Activated CD4-positive, CD25-positive, alpha-beta regulatory T cell (primary cell): ENCODE measurements around the gene SMPD1.

Source experiments
- DNase-seq, 4 experiments: peaks; one replicate each; lab custom pipeline; 2025; lab: John Stamatoyannopoulos, UW

Gene SMPD1

GRCh38 chr11:6414874-6415328 lies 24.6 kb downstream of the SMPD1 start:
- no peak for DNase-seq

DNA sequence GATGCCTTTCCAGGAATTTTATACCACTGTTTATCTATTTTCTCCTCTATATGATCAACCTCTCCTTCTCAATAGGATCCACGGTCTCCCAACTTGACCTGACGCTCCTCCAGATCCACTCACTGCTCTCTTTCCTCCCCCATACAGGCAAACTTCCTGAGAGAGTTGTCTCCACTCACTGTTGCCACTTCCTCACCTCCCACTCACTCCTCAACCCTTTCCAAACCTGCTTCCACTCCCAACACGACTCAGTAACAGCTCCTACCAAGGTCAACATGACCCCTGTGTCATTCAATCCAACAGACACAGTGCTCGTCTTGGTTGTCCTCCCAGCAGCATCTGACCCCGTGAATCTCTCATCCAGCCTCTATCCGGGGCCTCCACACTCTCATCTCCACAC lies 25.5 kb downstream of the SMPD1 start:
- no peak for DNase-seq

GRCh38 chr11:6417907-6418556 lies 27.8 kb downstream of the SMPD1 start:
- no peak for DNase-seq

- DNase-seq = no peak
Observed at GRCh38 chr11:6418557-6419008, 28.3 kb downstream of the SMPD1 start.

DNA sequence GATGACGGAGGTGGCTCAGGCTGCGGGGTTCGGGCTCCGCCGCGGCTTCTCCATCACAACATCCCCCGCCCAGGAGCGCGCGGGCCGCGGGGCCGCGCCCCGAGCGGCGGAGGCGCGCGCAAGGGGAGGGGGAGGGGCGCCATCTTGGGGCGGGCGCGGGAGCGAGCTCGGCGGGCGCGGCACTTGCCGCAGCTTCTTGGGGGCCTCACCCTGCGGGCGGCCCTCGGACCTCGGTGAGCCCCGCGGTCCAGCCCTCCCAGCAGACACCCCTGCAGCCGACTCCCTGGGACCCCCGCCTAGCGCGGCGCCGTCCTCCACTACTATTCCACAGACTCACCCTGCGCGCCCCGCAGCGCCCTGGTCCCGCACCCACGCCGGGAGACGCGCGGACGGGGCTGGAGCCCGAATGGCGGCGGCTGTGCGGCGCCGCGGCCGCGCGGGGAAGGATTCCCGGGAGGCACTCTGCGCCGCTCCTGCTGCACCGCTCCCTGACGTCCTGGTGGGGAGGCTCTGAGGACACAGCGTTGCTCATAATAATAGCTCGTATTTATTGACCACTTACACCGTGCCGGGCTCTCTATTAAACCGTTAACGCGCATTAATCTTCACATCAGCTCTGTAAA lies 28.8 kb downstream of the SMPD1 start, which contains the start of gene APBB1:
APBB1 (minus strand) TSS at position 86 of the 623 bp plus-strand sequence. CDS start 7,747 bp downstream, outside the sequence.
- DNase-seq = peak; percentile 41 to 68 (median 54)

DNA sequence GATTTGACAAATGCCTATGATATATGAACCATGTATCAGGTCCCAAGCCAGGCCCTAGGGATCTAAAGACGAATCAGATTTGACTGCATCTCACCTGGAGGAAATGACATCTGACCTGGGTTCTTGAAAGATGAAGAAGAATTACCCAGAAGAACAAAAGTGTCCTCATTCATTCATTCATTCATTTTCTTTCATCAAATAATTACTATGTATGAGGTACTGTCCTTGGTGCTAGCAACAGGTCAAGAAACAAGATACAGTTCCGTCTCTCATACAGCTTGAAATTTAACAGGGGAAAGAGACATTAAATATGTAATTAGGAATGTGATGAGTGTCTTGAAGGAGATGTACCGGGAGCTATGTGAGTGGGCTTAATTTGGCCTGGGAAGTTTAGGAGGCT lies 30.4 kb downstream of the SMPD1 start:
- DNase-seq = no peak

GRCh38 chr11:6427516-6427915 lies 37.2 kb downstream of the SMPD1 start:
- DNase-seq = no peak

DNA sequence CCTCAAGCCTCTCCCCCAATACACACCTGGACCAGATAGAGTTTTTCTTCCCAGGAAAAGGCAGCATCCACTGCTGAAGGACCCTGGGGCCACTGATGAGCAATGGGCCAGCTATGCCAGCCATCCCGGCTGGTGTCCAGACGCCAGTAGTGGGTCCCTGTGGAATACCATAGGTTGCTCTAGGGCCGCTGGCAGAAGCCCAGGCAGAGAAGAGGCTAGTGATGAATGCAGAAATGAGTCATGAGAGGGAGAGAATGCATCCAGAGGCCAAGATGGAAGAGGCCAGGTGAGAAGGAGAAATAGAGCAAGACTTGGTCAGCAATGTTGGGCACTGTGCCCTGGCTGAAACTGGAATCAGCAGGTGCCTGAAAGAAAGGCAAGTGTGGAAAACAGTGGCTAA lies 41.6 kb downstream of the SMPD1 start:
- no peak for DNase-seq

GRCh38 chr11:6433998-6434660 lies 43.9 kb downstream of the SMPD1 start:
- no peak for DNase-seq

- DNase-seq = no peak
Observed at GRCh38 chr11:6437423-6437822, 47.1 kb downstream of the SMPD1 start.

- DNase-seq = no peak
Observed at GRCh38 chr11:6437993-6438392, 47.7 kb downstream of the SMPD1 start.

DNA sequence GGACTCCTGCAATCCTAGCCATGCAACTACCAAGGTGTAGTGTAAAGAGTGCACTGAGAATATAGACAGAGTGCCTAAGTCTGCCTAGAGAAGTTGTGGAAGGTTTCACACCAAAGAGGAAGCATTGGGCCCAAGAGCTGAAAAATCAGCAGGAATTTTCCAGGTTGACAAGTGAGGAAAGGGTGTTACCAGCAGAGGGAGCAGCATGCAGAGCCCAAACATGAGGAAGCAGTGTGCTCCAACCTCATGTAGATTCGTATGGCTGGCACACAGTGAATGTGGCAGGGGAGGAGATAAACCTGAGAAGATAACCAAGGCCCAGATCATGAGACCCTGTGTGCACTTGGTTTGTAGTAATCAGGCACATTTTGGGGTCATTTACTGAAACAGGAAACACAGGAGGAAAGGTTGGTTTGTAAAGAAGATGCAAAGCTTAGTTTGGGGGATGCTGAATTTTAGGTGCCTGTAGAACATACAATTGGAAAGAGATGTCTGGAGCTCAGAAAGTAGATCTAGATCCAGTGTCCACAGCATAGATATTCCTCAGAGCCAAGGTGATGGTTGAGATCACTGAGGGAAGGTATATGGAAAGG lies 48.8 kb downstream of the SMPD1 start:
- DNase-seq = no peak

GRCh38 chr11:6440906-6441358 lies 50.7 kb downstream of the SMPD1 start, which contains the start of gene HPX:
HPX (minus strand) TSS chr11:6440987; CDS start chr11:6440963, 24 bp downstream.
- DNase-seq = no peak

GRCh38 chr11:6442441-6442840 lies 52.2 kb downstream of the SMPD1 start:
- no peak for DNase-seq

GRCh38 chr11:6443269-6444003 lies 53.2 kb downstream of the SMPD1 start:
- peak in 3 of 4 experiments; percentile 5 to 10 (median 6) for DNase-seq
